Mesothelial cell of epicardium (in vitro differentiated cells): ENCODE results near the gene RPL3. TPM values are rescaled to one million over a fixed set of nuclear protein-coding genes. Genes with fewer than 3 reads are reported as not detected.

Source experiments
- DNase-seq, 2 experiments: peaks; one replicate each; pipeline ENCODE4 v3.0.0; 2021; ENCODE audit warnings: low spot score in 2 of 2; ENCODE audit not compliant: unreplicated experiment in 2 of 2
- H3K27ac Mint-ChIP-seq: 2 replicates; pipeline ENCODE4 v1.8.0; 2021; ENCODE audit warnings: mixed read lengths
- H3K27me3 Mint-ChIP-seq: 2 replicates; pipeline ENCODE4 v1.8.0; 2021; ENCODE audit warnings: low read depth, mixed read lengths
- H3K36me3 Mint-ChIP-seq: 2 replicates; pipeline ENCODE4 v1.8.0; 2021; ENCODE audit warnings: mixed read lengths
- H3K4me1 Mint-ChIP-seq: 2 replicates; pipeline ENCODE4 v1.8.0; 2021; ENCODE audit warnings: mixed read lengths
- H3K4me3 Mint-ChIP-seq: 2 replicates; pipeline ENCODE4 v1.8.0; 2021; ENCODE audit warnings: mild to moderate bottlenecking, moderate library complexity, mixed read lengths
- H3K9me3 Mint-ChIP-seq: 2 replicates; pipeline ENCODE4 v1.8.0; 2021; ENCODE audit warnings: mixed read lengths
- CTCF ChIP-seq: fragments of 200-600 bp; sonication (generic); IDR thresholded peaks from one replicate; pipeline ENCODE4 v1.5.0; 2021; ENCODE audit warnings: antibody characterized with exemption; ENCODE audit not compliant: unreplicated experiment
- total RNA-seq: library from RNA; stranded (reverse); gene quantifications from 3 replicates; pipeline ENCODE4 v1.2.1, GENCODE V29; 2021

The RPL3 gene
- total RNA-seq, 1 donor from 2014 or later: 2,423 TPM

GRCh38 chr22:39306456-39307361 is 12.7 kb downstream of the RPL3 start:
- Mint-ChIP-seq H3K36me3 (peaks cover 3% of the 10 kb centered on the region), H3K9me3 (no peaks in the 10 kb centered on the region), H3K4me1 (peaks cover 19% of the 10 kb centered on the region), H3K27ac (no peak overlapping the region), H3K27me3 (no peaks in the 10 kb centered on the region), H3K4me3 (no peak overlapping the region)
- TF ChIP-seq CTCF: no peak
- no peak for DNase-seq

- Mint-ChIP-seq H3K4me3 (no peak overlapping the region), H3K36me3 (no peaks in the 10 kb centered on the region), H3K27ac (no peak overlapping the region), H3K9me3 (no peaks in the 10 kb centered on the region), H3K27me3 (no peaks in the 10 kb centered on the region), H3K4me1 (peaks cover 26% of the 10 kb centered on the region)
- no peak for TF ChIP-seq CTCF
- DNase-seq: no peak
These were observed 15.3 kb downstream of the RPL3 start for GRCh38 chr22:39303892-39304671.

- Mint-ChIP-seq H3K27ac (no peak overlapping the region), H3K36me3 (no peaks in the 10 kb centered on the region), H3K4me1 (peaks cover 22% of the 10 kb centered on the region), H3K27me3 (no peaks in the 10 kb centered on the region), H3K4me3 (no peak overlapping the region), H3K9me3 (no peaks in the 10 kb centered on the region)
- no peak for DNase-seq
- no peak for TF ChIP-seq CTCF
These were observed 16.1 kb downstream of the RPL3 start for GRCh38 chr22:39303358-39303757.

- H3K27ac Mint-ChIP-seq: no peak overlapping the region
- TF ChIP-seq CTCF: no peak
- no peaks in the 10 kb centered on the region for H3K36me3 Mint-ChIP-seq
- no peak for DNase-seq
- H3K4me3 Mint-ChIP-seq: no peak overlapping the region
- no peaks in the 10 kb centered on the region for H3K27me3 Mint-ChIP-seq
- no peaks in the 10 kb centered on the region for H3K9me3 Mint-ChIP-seq
- H3K4me1 Mint-ChIP-seq: peaks cover 29% of the 10 kb centered on the region
These were observed 16.9 kb downstream of the RPL3 start for GRCh38 chr22:39302431-39302960.

GRCh38 chr22:39301926-39302325 is 17.5 kb downstream of the RPL3 start:
- H3K9me3 Mint-ChIP-seq: no peaks in the 10 kb centered on the region
- H3K4me3 Mint-ChIP-seq: no peak overlapping the region
- DNase-seq: no peak
- no peak for TF ChIP-seq CTCF
- no peaks in the 10 kb centered on the region for H3K36me3 Mint-ChIP-seq
- no peak overlapping the region for H3K27ac Mint-ChIP-seq
- peaks cover 33% of the 10 kb centered on the region for H3K4me1 Mint-ChIP-seq
- no peaks in the 10 kb centered on the region for H3K27me3 Mint-ChIP-seq
